GM12878 (cell line): ENCODE measurements around the gene IDI1.

Source experiments
- BCL3 ChIP-seq: IDR thresholded peaks from 2 replicates; pipeline ENCODE4 v1.6.1; 2011; ENCODE audit warnings: borderline replicate concordance, low read depth, mild to moderate bottlenecking, moderate library complexity, low read length; ENCODE audit not compliant: insufficient read depth, poor library complexity, severe bottlenecking
- CREM ChIP-seq: IDR thresholded peaks from 2 replicates; pipeline ENCODE4 v1.6.1; 2014; ENCODE audit warnings: antibody characterized with exemption, low read depth
- CTCF ChIP-seq, 3 experiments: IDR thresholded peaks in 2 of 3; conservative IDR thresholded peaks in 1 of 3; 2 replicates each; pipeline ENCODE4 v1.5.1; 2011; ENCODE audit warnings: low read depth in 3 of 3, low read length in 3 of 3, mild to moderate bottlenecking in 3 of 3, control low read depth in 2 of 3, moderate library complexity in 2 of 3, inconsistent platforms in 1 of 3, mixed read lengths in 1 of 3; ENCODE audit not compliant: control insufficient read depth in 2 of 3, insufficient read depth in 1 of 3; ENCODE audit errors: extremely low read depth in 1 of 3
- KDM1A ChIP-seq: fragments of 200-600 bp; sonication (generic); IDR thresholded peaks from 2 replicates; pipeline ENCODE4 v1.6.1; 2016; ENCODE audit warnings: borderline replicate concordance
- MAX ChIP-seq: IDR thresholded peaks from 2 replicates; pipeline ENCODE4 v1.6.1; 2012; ENCODE audit warnings: low read depth, low read length, improper control_type of control experiment
- MTA3 ChIP-seq: IDR thresholded peaks from 2 replicates; pipeline ENCODE4 v1.6.1; 2012; ENCODE audit warnings: low read length, inconsistent platforms, borderline replicate concordance
- POLR2A ChIP-seq: IDR thresholded peaks from 2 replicates; pipeline ENCODE4 v1.6.1; 2011; ENCODE audit warnings: low read depth, mild to moderate bottlenecking, low read length
- RELA ChIP-seq: fragments of 450-650 bp; IDR thresholded peaks from 2 replicates; pipeline ENCODE4 v1.8.0; 2014; ENCODE audit warnings: borderline replicate concordance; ENCODE audit not compliant: partially characterized antibody
- RFX5 ChIP-seq: IDR thresholded peaks from 2 replicates; pipeline ENCODE4 v1.6.1; 2011; ENCODE audit warnings: low read depth, low read length, improper control_type of control experiment
- SRF ChIP-seq, 2 experiments: IDR thresholded peaks; 2 replicates each; pipeline ENCODE4 v1.6.1; 2011; ENCODE audit warnings: low read depth in 2 of 2, low read length in 2 of 2, mild to moderate bottlenecking in 1 of 2, moderate library complexity in 1 of 2
- ZNF384 ChIP-seq: IDR thresholded peaks from 2 replicates; pipeline ENCODE4 v1.6.1; 2012; ENCODE audit warnings: low read depth, mild to moderate bottlenecking, low read length, improper control_type of control experiment, borderline replicate concordance

GRCh38 chr10:1002425-1003006 lies 46.4 kb downstream of the IDI1 start:
- TF ChIP-seq MTA3 (no peak), CREM (no peak), RFX5 (no peak), POLR2A (no peak), BCL3 (no peak), CTCF (IDR thresholded peaks at IDR 0.05 in 2 of 3, conservative IDR thresholded peaks at IDR 0.05 in 1 of 3; ENCODE audit: control insufficient read depth in 2 of 3, extremely low read depth in 1 of 3, insufficient read depth in 1 of 3, low read depth in 3 of 3, low read length in 3 of 3) (no peak), MAX (no peak), ZNF384 (no peak), RELA (no peak), KDM1A (no peak), SRF (IDR thresholded peaks at IDR 0.05; ENCODE audit: low read depth in 2 of 2, low read length in 2 of 2) (no peak)
